Measurements from ENCODE around the gene SDR9C7.

- TF ChIP-seq POLR2A (IDR thresholded peaks at IDR 0.05) (no peak), CTCF (IDR thresholded peaks at IDR 0.05) (no peak)
Observed at GRCh38 chr12:56922031-56922430, 12.2 kb downstream of the SDR9C7 start.

Data from body of pancreas (tissue), 4 donors.